K562 (cell line): ENCODE measurements around the gene TECPR2. TPM values are rescaled to one million over a fixed set of nuclear protein-coding genes. Genes with fewer than 3 reads are reported as not detected.

Experiments
- ATF2 ChIP-seq: sonication (generic); formaldehyde crosslinking; IDR thresholded peaks from 2 replicates; pipeline ENCODE4 v1.8.1; 2022; ENCODE audit warnings: missing genetic modification reagents
- CBX2 ChIP-seq: fragments of 200-600 bp; sonication (generic); IDR thresholded peaks from one replicate; pipeline ENCODE4 v1.6.1; 2012; ENCODE audit warnings: mild to moderate bottlenecking, low read length, inconsistent platforms; ENCODE audit not compliant: insufficient read depth, poor library complexity, severe bottlenecking
- CBX3 ChIP-seq, 2 experiments: IDR thresholded peaks; 1 replicate in 1 of 2; 2 replicates in 1 of 2; pipeline ENCODE4 v1.6.1; 2012; ENCODE audit warnings: inconsistent platforms in 2 of 2, low read length in 2 of 2, borderline replicate concordance in 1 of 2, control low read depth in 1 of 2
- DEAF1 ChIP-seq: fragments of 450-650 bp; formaldehyde crosslinking; IDR thresholded peaks from 2 replicates; pipeline ENCODE4 v1.4.0; 2020; ENCODE audit warnings: mild to moderate bottlenecking, moderate library complexity
- ETS2 ChIP-seq: IDR thresholded peaks from 2 replicates; pipeline ENCODE4 v1.6.1; 2016; ENCODE audit warnings: borderline replicate concordance, missing genetic modification characterization, mild to moderate bottlenecking, moderate library complexity, missing compliant biosample characterization; ENCODE audit not compliant: poor library complexity, severe bottlenecking
- MYC ChIP-seq, 2 experiments: fragments of 250-450 bp in 1 of 2; sonication (Bioruptor Pico) in 1 of 2; IDR thresholded peaks; 2 replicates each; pipeline versions ENCODE4 v1.5.1 to v1.6.1; 2012 to 2021; ENCODE audit warnings: low read depth in 2 of 2, borderline replicate concordance in 1 of 2, improper control_type of control experiment in 1 of 2, low read length in 1 of 2, mild to moderate bottlenecking in 1 of 2, moderate library complexity in 1 of 2
- NFIX ChIP-seq: fragments of 250-450 bp; sonication (Bioruptor Pico); IDR thresholded peaks from 2 replicates; pipeline ENCODE4 v1.4.0; 2020; ENCODE audit warnings: low read depth, mild to moderate bottlenecking, moderate library complexity
- PBX2 ChIP-seq, 2 experiments: IDR thresholded peaks in 1 of 2; conservative IDR thresholded peaks in 1 of 2; 2 replicates each; pipeline ENCODE4 v1.6.1; 2016; ENCODE audit warnings: low read depth in 2 of 2, mild to moderate bottlenecking in 1 of 2, missing compliant biosample characterization in 1 of 2, missing genetic modification characterization in 1 of 2, moderate library complexity in 1 of 2
- PHF20 ChIP-seq: fragments of 450-650 bp; IDR thresholded peaks from 2 replicates; pipeline ENCODE4 v1.6.1; 2018; ENCODE audit not compliant: partially characterized antibody
- SIX5 ChIP-seq, 2 experiments: IDR thresholded peaks; 2 replicates each; pipeline ENCODE4 v1.6.1; 2011; ENCODE audit warnings: low read length in 2 of 2, borderline replicate concordance in 1 of 2, low read depth in 1 of 2, mild to moderate bottlenecking in 1 of 2, moderate library complexity in 1 of 2; ENCODE audit not compliant: insufficient read depth in 1 of 2
- THRA ChIP-seq: fragments of 450-650 bp; IDR thresholded peaks from 2 replicates; pipeline ENCODE4 v1.6.1; 2017; ENCODE audit warnings: mild to moderate bottlenecking, moderate library complexity
- XRCC5 ChIP-seq: fragments of 200-400 bp; formaldehyde crosslinking; IDR thresholded peaks from 2 replicates; pipeline ENCODE4 v1.6.1; 2017; ENCODE audit warnings: low read depth, mild to moderate bottlenecking, low read length
- ZNF175 ChIP-seq: fragments of 200-800 bp; sonication (Bioruptor generic); IDR thresholded peaks from 2 replicates; pipeline ENCODE4 v1.6.1; 2016; ENCODE audit warnings: low read depth, mild to moderate bottlenecking, missing genetic modification characterization, missing compliant biosample characterization
- ZNF232 ChIP-seq: sonication (generic); formaldehyde crosslinking; IDR thresholded peaks from 2 replicates; pipeline ENCODE4 v1.8.0; 2022; ENCODE audit warnings: mild to moderate bottlenecking, missing genetic modification reagents
- ZNF561 ChIP-seq: fragments of 450-650 bp; formaldehyde crosslinking; conservative IDR thresholded peaks from 2 replicates; pipeline ENCODE4 v1.4.0; 2020; ENCODE audit warnings: mild to moderate bottlenecking, moderate library complexity
- ZNF699 ChIP-seq: fragments of 250-450 bp; sonication (Bioruptor Pico); IDR thresholded peaks from 2 replicates; pipeline ENCODE4 v1.8.0; 2021; ENCODE audit warnings: mild to moderate bottlenecking, moderate library complexity; ENCODE audit not compliant: insufficient replicate concordance
- ZZZ3 ChIP-seq: fragments of 450-650 bp; IDR thresholded peaks from 2 replicates; pipeline ENCODE4 v1.6.1; 2016; ENCODE audit warnings: antibody characterized with exemption, mild to moderate bottlenecking, moderate library complexity
- polyA plus RNA-seq, 8 experiments: library from polyadenylated mRNA; depleted of rRNA in 4 of 8; stranded (reverse) in 5 of 8; unstranded in 3 of 8; fragments of >200 nt; fragmentation: Nextera tagmentation in 2 of 8; fragmentation: Illumina TruSeq in 1 of 8; extraction: Ambion mirVana in 2 of 8; extraction: Trizol in 1 of 8; gene quantifications; 2 replicates each; pipeline versions ENCODE4 v1.2.1 to v1.2.3, GENCODE V29; 2011 to 2014; ENCODE audit warnings: inconsistent platforms in 1 of 8, missing spikeins in 1 of 8
- total RNA-seq, 7 experiments: library from RNA; depleted of rRNA in 6 of 7; stranded (reverse); fragments of >200 nt in 6 of 7; fragmentation: Illumina TruSeq in 2 of 7; extraction: Trizol in 2 of 7; gene quantifications; 2 replicates each; pipeline versions ENCODE4 v1.2.1 to v1.2.3, GENCODE V29; 2011 to 2021; ENCODE audit warnings: low replicate concordance in 1 of 7

The TECPR2 gene
- total and polyA plus RNA-seq, 9 of the 15 experiments (the other 6 are each of a cell fraction or from before 2014, with no cell fraction given) = 0.04 to 3.0 (median 0.83) TPM

GRCh38 chr14:102508774-102509745 lies 146.3 kb downstream of the TECPR2 start (continued):
- TF ChIP-seq ZNF699 (CRISPR knock-in tag) = no peak
- TF ChIP-seq ATF2 (CRISPR knock-in tag) = no peak
- TF ChIP-seq ZZZ3 = no peak
- TF ChIP-seq DEAF1 (CRISPR knock-in tag) = no peak
- TF ChIP-seq ZNF232 (CRISPR knock-in tag) = no peak
- TF ChIP-seq PHF20 = no peak
- TF ChIP-seq ZNF175 (CRISPR knock-in tag) = no peak
- no peak for TF ChIP-seq CBX3 (IDR thresholded peaks at IDR 0.05; ENCODE audit: borderline replicate concordance in 1 of 2, low read length in 2 of 2)
- TF ChIP-seq XRCC5 = 0 out of 2 replicates have a peak, but pooled peaks have one; percentile 43
- no peak for TF ChIP-seq ETS2
- no peak for TF ChIP-seq MYC (IDR thresholded peaks at IDR 0.05; ENCODE audit: low read depth, low read length)
- no peak for TF ChIP-seq MYC (CRISPR knock-in tag; IDR thresholded peaks at IDR 0.05; ENCODE audit: borderline replicate concordance, low read depth)
- no peak for TF ChIP-seq PBX2 (CRISPR knock-in tag; IDR thresholded peaks at IDR 0.05; ENCODE audit: low read depth)
- TF ChIP-seq PBX2 (tag; conservative IDR thresholded peaks at IDR 0.05; ENCODE audit: low read depth) = no peak
- no peak for TF ChIP-seq ZNF561 (CRISPR knock-in tag)
- no peak for TF ChIP-seq THRA
- TF ChIP-seq CBX2 = no peak
- TF ChIP-seq NFIX (CRISPR knock-in tag) = no peak
- TF ChIP-seq SIX5 (IDR thresholded peaks at IDR 0.05; ENCODE audit: borderline replicate concordance in 1 of 2, insufficient read depth in 1 of 2, low read depth in 1 of 2, low read length in 2 of 2) = no peak
